Measurements from ENCODE around the gene OTOG.

The OTOG gene, protein sequence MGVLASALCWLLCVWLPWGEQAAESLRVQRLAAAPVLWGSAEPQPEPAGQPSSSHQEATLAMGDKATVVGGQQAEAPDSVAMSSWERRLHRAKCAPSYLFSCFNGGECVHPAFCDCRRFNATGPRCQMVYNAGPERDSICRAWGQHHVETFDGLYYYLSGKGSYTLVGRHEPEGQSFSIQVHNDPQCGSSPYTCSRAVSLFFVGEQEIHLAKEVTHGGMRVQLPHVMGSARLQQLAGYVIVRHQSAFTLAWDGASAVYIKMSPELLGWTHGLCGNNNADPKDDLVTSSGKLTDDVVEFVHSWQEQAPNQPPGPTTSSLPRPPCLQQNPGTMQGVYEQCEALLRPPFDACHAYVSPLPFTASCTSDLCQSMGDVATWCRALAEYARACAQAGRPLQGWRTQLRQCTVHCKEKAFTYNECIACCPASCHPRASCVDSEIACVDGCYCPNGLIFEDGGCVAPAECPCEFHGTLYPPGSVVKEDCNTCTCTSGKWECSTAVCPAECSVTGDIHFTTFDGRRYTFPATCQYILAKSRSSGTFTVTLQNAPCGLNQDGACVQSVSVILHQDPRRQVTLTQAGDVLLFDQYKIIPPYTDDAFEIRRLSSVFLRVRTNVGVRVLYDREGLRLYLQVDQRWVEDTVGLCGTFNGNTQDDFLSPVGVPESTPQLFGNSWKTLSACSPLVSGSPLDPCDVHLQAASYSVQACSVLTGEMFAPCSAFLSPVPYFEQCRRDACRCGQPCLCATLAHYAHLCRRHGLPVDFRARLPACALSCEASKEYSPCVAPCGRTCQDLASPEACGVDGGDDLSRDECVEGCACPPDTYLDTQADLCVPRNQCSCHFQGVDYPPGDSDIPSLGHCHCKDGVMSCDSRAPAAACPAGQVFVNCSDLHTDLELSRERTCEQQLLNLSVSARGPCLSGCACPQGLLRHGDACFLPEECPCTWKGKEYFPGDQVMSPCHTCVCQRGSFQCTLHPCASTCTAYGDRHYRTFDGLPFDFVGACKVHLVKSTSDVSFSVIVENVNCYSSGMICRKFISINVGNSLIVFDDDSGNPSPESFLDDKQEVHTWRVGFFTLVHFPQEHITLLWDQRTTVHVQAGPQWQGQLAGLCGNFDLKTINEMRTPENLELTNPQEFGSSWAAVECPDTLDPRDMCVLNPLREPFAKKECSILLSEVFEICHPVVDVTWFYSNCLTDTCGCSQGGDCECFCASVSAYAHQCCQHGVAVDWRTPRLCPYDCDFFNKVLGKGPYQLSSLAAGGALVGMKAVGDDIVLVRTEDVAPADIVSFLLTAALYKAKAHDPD (N-terminal part only)

DNA sequence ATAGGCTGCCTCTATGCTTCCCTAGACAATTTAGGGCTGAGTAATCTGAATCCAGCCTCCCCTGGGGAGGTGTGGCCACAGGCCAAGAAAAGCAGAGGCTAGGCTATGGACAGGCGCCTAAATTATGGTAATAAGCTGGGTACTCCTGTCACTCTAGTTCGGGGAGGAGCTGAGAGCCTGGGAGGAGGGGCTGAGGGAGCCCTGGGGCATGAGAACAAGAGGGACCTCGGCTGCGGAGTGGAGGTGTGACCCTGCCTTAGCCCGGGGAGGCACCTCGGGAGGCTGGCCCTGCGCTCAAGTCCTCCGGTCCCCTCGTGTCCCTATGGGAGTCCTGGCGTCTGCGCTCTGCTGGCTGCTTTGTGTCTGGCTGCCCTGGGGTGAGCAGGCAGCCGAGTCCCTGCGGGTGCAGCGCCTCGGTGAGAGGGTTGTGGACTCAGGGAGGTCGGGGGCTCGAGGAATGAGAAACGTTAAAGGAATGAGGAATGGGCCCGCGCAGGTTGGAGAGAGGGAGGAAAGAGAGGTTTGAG lies at the start of gene OTOG:
Gene OTOG, plus strand, starts transcription at position 209 of the 527 bp plus-strand sequence. Its CDS starts 114 bp downstream, at position 323.
- DNase-seq, result no peak

DNA sequence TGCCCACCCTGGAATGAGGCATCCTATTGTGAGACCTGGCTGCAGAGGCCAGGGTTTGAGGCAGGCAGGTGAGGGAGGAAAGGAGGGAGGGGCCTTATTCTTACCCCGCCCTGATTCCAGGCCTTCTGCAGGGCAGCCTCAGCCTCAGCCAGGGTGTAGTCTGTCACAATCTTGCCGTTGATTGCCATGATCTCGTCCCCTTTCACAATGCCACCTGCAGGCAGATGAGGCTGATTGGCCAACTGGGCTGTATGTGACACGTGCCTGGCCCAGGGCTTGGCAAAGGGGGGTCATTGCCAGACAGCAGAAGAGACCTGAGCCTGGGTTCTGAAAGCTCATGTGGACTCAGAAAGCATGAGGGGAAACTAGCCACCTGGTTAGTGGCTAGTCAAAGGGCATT lies 49.0 kb upstream of the OTOG start:
- no peak for DNase-seq

DNA sequence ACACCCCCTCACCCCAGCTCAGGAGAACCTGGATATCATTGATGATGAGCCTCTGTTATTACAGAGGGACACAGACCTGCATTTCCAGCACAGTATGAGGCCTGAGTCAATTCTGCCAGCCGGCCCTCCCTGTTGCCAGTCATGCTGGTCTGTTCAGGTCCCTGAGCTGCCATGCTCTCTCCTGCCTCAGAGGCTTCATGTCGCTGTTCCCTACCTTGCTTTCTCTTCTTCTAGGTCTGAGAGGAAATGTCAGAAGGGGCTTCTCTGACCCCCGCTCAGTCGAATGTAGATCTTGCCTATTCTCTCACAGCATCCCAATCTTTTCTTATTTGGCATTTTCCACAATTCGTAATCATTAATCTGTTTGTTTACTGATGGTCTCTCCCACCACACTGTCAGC lies 48.6 kb upstream of the OTOG start:
- DNase-seq, result no peak

DNA sequence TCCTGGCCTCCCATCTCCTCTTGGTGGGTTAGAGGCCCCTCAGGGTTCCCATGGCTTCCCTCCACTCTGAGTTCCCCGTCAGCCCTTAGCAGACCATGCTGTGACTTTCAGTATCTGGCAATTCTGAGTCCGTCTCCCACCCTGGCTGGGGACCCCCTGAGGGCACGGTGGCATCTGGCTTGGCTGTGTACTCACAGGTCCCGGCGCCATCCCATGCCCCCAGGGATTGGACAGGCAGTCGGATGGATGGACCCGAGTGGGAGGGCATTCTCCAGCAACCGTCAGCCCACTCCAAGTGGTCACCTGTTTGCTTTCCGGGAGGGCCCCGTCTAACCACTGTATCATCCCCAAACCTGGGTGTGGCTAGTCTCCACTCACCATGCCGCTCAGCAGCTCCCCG lies 46.4 kb upstream of the OTOG start:
- no peak for DNase-seq

DNA sequence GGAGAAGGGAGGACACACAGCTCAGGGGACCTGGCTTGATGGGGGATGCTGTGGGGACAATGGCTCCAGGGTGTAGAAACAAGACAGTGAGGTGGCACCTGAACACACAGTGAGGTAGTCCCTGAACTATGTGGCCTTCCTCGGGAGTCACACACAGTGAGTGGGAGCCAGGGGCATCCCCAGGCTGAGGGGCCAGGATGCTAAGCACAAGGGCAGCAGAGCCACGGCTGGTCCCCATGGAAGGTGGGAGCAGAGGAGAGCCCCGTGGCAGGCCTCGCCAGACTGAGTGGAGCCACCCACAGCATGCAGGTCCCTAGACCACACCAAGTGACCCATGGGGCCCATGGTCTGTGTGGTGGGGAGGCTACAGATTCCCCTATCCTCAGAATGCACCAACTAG lies 44.4 kb upstream of the OTOG start:
- DNase-seq, result no peak

DNA sequence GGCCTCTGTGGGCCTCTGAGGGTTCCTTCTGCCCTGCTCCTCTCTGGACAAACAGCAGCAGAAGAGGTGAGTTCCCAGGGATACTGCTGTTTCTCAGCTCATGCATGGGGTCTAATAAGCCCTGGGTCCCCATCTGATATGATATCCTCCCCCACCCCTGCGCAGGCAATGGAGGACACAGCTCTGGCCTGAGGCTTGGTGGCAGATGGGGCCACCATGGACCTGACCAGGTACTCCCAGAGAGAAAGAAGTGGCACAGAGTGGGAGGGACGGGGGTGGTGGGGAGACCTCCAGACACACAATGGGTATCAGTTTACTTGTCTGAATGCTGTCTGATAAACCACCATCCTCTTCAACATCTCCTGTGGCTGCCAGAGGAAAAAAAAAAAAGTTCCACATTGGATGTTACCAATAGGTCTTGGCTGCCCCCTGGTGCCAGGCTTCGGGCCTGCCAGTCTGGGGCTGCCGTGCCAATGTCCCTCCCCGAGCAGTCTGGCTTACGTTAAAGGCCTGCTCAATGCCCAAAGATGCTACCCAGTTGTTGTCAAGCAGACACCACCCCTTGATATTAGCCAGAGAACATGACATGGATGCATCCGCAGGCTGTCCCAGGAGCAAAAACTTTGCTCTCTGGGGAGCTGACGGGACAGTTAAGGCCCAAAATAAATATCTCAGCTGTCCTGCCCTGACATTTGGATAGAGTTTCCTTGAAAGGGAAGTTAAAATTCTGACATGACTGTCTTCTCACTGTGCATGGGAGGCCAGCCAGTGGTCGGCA lies 42.5 kb upstream of the OTOG start:
- DNase-seq, result peak; percentile 28

DNA sequence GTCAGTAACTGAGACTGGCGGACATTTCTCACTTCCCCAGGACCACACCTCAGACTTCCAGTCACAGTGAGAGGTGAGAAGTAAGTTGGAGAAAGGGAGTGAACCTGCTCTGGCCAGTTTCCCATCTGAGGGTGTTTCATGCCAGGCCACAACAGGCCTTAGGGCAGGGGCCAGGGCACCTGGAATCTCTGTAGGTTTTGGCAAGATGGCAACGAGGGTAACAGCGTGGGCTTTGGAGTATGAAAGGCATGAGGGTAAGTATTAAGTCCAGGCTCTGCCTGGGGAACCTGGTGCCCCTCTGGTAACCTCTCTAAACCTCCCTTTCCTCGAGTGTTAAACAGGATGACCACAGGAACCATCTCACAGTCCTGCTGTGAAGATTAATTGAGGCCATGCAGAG lies 41.9 kb upstream of the OTOG start:
- DNase-seq, result no peak

DNA sequence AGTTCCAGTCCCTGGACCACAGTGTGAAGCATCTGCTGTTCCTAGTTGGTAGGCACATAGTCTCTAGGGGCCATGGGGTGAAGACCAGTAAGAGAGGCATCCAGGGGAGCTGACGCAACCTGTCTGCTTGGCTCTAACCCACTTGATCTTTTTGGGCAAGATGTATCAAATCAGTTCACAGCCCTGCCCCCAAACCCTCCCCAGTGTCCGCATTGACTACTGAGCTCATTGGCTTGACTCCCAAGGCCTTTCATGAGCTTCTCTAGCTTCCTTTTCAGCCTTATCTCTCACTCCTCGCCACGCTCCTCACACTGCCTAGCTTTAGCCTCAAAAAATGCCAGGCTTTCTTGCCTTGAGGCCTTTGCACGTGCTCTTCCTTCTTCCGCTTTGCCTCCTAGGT lies 40.7 kb upstream of the OTOG start:
- no peak for DNase-seq

DNA sequence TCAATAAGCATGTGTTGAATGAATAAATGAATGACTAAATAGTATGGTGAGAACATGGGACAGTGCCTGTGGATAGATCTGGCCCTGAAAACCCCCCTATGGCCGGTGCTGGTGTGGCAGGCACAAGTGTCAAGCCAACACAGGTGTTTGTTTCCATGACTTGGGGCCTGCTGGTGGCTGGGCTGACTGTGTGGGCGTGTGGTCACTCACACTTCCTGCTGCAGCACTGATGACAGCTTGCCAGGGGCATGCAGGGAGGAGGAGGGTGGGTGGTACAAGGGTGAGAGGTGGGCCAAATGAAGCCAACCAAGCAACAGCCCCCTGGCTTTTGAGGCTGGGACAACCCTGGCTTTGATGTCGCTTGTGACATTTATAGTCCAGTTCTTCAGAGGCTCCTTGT lies 40.1 kb upstream of the OTOG start:
- DNase-seq, result no peak

DNA sequence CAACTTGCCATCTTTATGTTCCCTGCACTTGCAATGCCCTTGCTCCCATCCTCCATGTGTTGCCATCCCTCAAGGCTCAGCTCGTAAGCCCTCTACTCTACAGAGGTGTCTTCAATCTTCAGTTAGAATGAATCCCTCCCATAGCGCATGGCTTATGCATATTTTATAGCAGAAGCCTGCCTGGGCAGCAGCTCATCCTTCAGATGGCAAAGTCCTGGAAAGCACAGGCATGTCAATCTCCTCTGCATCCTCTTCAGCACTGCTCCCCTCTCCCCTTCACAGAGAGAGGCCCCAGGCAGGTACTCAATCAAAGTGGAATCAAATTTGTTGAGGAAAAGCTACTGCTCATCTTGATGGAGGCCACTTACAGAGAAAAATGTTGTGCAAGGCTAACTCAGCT lies 39.3 kb upstream of the OTOG start:
- DNase-seq, result no peak

DNA sequence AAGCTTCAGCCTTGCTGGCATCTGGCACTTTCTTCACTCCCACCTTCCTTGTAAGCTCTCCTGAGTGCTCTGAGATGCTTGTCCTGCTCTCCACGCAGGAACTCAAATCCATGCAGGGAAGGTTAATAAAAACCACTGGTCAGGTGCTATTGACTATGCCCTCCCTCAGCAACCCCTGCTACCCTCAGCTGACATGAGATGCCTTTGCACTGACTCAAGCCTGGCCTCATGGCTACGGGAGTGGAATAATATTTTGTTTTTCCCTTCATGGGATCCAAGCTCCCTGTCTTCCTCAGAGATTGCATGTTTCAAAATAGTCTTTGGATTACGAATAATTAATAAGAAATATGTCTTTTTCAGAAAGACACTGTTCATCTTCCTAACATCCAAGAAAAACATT lies 38.8 kb upstream of the OTOG start:
- DNase-seq, result no peak

DNA sequence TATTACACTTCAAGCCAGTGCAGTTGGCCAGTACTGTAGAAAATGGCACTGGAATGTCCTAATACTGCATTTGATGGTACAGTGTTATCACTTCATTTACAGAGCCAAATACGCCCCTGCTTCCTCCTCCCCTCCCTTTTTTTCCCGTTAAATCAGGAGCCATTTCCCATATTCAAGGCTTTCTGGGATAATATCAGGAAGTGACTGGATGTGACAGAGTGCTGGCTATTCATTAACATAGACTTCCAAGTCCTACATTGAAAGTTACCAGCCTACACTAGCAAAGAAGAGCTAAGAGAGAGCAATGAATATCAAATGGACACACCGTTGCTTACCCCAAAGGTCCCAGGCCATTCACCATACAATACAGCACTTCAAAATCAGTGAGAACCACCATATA lies 38.3 kb upstream of the OTOG start:
- DNase-seq, result no peak

DNA sequence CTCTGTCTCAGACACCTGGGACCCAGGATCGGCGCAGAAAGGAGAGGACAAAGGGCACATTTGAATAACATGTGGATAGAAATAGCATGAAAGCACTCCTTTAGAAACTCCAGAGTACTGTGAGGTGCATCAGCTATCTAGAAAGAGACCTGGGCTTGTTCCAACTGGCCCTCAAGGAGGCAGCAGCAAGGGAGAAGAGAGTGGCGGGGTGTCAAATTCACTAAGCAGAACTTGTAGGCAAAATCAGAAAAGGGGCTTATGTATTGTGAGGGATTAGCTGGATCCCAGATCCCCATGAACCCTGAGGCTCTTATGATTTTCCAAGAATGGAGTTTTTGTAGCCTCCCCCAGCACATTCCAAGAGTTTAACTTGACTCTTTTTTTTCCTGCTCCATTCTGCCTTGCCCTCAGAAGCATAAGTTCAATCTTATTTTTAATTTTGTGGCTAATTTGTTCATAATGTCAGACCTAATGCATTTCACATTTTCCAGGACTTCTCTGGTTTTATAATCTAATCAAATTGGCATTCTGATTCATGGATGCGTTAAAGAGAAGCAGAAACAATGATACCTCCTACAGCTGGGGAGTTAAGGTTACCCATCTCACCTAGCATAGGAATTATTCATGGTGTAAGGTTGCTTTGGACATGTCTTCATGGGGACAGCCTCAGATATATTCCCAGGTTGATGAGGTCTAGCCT lies 36.4 kb upstream of the OTOG start:
- no peak for DNase-seq

DNA sequence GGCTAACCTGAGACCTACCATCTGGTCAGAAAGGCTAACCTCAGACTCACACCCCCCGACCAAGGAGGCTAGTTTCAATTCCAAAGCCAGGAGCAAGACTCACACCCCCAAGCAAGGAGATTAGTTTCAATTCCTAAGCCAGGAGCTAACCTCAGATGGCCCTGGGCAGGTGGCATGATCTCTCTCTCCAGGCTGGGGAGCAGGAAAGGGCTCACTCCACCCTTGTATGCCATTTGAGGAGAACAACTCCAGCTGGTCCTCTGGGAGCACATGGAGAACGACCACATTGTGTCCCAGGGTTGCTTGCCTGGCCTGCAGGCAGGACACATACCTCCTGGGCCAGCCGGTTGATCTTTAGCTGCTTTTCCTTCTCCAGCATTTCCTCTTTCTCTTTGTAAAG lies 35.5 kb upstream of the OTOG start:
- no peak for DNase-seq

DNA sequence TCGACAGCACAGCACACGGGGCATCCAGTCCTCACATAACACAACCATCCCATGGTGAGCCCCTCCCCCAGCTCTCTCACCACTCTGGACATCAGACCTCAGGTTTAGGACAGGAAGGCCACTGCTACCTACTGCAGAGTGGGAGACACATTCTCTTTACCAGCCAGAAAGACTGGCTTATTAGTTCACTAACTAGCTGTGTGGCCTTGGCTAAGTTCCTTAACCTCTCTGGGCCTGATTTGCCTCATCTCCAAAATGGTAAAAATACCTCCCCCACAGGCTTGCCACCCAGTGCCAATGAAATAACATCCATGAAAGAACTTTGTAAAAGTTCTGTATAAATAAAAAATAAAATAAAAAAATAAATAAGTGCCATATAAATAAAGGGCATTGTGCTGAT lies 35.0 kb upstream of the OTOG start:
- DNase-seq, result no peak

DNA sequence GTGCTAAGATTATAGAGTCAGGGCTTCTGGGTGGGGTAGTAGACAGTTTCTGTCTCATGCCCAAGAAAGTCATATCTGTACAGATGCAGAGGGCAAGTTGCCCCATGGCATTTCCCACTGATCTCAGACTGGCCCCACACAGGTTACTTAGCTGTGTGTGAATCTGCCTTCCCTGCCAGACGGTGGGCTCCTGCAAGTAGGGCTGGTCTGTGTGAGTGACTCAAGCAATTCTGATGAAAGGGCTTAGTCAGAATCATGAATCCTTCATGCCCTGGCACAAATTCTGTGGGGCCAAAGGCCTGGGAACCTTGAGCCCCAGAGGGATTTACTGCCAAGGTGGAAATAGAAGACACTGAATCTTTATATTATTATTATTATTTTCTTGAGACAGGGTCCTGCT lies 33.2 kb upstream of the OTOG start:
- DNase-seq, result no peak

DNA sequence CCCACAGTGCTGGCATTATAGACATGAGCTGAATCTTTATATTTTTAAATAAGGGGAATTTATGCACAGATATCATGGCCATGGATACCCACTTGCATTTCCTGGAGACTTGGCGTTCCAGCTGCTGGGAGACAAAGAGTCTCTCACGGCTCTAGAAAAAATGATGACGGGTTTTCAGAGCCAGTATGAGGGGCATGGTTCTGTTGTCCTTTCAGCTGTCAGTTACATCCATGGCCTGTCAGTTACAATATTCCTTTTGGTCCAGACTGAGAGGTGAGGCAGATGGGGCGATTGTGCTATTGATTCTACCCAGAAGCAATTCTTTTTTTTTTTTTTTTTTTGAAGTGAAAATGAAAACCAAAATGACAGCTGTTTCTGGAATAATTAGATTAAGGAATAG lies 32.6 kb upstream of the OTOG start:
- no peak for DNase-seq

DNA sequence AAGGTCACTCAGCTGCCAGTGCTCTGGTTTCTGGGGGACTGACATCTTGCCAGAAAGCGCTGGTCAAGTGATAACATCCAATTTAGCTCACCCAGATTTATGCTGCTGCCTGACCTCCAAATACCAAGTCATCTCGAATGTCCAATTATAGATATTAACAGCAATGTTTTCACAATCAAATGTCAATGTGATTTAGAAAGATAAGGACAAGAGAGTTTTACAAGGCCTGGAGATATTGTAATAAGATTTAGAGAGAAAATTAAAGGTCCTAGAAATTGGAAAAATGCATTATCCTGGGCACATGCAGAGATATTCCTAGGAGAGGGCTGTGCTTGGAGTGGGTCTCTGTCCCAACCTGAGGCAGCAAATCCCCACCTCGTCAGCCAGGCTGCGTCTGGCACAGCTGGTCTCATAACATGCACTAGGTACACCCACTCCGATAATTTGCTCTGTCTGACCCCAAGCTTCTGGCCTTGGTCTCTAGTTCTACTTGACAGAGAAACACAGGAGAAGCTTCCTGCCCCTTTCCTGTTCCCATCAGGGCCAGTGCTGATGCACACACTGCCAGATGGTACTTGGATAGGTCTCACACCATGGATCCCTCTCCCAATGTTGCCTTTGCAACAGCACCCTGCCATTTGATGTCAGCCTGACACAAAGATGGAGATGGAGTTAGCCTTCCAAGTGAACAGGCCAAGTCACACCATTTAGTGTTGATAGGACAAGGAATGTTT lies 31.4 kb upstream of the OTOG start:
- DNase-seq, result no peak

DNA sequence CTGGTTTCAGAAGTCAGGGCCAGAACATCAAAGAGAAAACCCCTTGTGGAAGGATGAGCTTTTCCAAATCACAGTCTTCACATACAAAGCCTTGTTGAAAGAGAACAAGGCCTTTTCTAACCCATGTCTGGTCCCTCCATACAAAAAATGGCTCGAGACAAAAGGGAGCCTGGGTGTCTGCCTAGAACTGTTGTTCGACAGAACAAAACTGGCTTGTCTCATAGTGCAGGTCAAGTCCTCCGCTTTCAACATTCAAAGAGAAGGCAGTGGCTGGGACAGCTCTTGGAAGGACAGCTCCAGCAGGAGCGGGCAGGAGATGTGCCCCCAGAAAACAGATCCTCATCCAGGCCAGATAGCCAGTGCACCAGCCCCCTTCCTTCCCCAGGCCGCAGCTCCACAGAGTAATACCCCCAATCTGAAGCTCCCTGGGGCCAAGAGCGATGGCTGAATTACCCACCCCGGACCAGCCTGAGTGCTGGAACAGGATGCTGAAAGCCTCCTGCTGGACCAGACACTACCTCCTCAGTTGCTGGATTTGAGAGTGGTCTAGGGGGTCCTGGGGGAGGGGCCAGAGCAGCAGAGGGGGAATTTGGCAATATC lies 30.4 kb upstream of the OTOG start:
- DNase-seq, result no peak

DNA sequence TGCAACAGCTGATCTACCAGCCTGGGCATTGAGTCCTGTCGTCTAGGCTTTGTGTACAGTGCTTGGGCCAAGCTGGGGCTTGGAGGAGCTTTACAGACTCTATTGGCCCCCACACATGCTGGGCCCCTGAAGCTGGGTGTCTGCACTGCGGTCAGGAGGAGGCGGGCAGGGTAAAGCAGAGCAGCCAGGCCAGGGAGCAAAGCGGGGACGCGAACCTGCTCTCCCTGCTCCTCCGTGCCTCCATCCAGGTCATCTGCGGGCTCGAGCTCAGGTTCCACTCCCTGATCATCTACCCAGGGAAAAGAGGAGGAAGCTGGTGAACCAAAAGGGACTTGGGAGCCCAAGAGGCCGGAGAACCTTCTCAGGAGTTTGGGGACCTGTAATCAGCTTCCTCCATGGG lies 29.9 kb upstream of the OTOG start:
- no peak for DNase-seq

DNA sequence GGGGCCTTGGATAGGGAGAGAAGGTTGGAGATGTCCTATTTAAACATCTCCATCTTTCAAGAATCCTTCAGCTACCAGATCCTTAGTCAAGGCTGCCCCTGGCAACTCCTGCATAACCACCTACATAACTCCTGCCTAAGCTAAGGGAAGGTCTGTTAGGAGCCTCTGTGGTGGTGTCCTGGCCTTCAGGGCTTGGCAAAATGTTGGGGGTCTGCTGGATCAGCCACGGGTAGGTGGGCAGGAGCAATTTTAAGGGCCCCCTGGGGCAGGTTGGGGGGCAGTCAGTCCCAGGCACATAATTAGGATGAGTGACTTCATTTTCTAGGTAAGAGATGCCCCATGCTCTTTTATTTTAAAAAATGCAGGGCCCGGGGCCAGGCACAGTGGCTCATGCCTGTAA lies 28.7 kb upstream of the OTOG start:
- no peak for DNase-seq

Data from NCI-H524 treated with DMSO at 0.1 percent for 48 hours (cell line).